MCF 10A (cell line): ENCODE data around the gene ORC3. TPM values are rescaled to one million over a fixed set of nuclear protein-coding genes. Genes with fewer than 3 reads are reported as not detected.

Source experiments
- Bru-seq: library from RNA; stranded (reverse); fragments of 400-500 nt; gene quantifications from one replicate; lab custom pipeline; 2021; lab: Mats Ljungman, UMichigan
- BruChase-seq, 2 experiments: library from RNA; stranded (reverse); fragments of 400-500 nt; gene quantifications; one replicate each; lab custom pipeline; 2021; lab: Mats Ljungman, UMichigan
- BruUV-seq: library from RNA; stranded (reverse); fragments of 400-500 nt; replicated peaks from 2 replicates; lab custom pipeline; 2021; lab: Mats Ljungman, UMichigan
- CTCF ChIA-PET: fragments of 300-600 bp; sonication (Branson Sonifier 250); formaldehyde crosslinking; extraction: SDS; loops from one replicate; lab custom pipeline; 2021; ENCODE audit warnings: antibody characterized with exemption, inconsistent platforms; lab: Yijun Ruan, JAX
- POLR2A ChIA-PET: fragments of 300-600, 350-650 bp; sonication (Branson Sonifier 250); formaldehyde crosslinking; extraction: SDS; loops from one replicate; lab custom pipeline; 2020; ENCODE audit warnings: antibody characterized with exemption, inconsistent platforms; lab: Yijun Ruan, JAX
- DNase-seq: peaks from one replicate; pipeline ENCODE4 v3.0.0-alpha.2; 2018; ENCODE audit not compliant: unreplicated experiment
- H3K27ac Mint-ChIP-seq: one replicate; pipeline ENCODE4 v1.8.0; 2022; ENCODE audit warnings: mild to moderate bottlenecking, low read depth, mixed read lengths; ENCODE audit not compliant: unreplicated experiment
- H3K27me3 Mint-ChIP-seq: one replicate; pipeline ENCODE4 v1.8.0; 2022; ENCODE audit warnings: mixed read lengths; ENCODE audit not compliant: insufficient read depth, unreplicated experiment
- H3K36me3 Mint-ChIP-seq: one replicate; pipeline ENCODE4 v1.8.0; 2022; ENCODE audit warnings: mild to moderate bottlenecking, moderate library complexity, mixed read lengths; ENCODE audit not compliant: insufficient read depth, unreplicated experiment
- H3K4me1 Mint-ChIP-seq: one replicate; pipeline ENCODE4 v1.8.0; 2022; ENCODE audit warnings: mixed read lengths; ENCODE audit not compliant: insufficient read depth, unreplicated experiment
- H3K4me3 Mint-ChIP-seq: one replicate; pipeline ENCODE4 v1.8.0; 2022; ENCODE audit warnings: mild to moderate bottlenecking, moderate library complexity, mixed read lengths; ENCODE audit not compliant: unreplicated experiment
- H3K9me3 Mint-ChIP-seq: one replicate; pipeline ENCODE4 v1.8.0; 2022; ENCODE audit warnings: mixed read lengths; ENCODE audit not compliant: unreplicated experiment
- intact Hi-C: fragments of 100-400 bp; cut with micrococcal nuclease; formaldehyde crosslinking; loops from 2 replicates; pipeline ENCODE4 v1.14.1; 2022
- long read RNA-seq: library from polyadenylated mRNA; stranded (forward); transcript quantifications from one replicate; pipeline ENCODE4 v2.0.0, GENCODE V29; 2022
- total RNA-seq: library from RNA; stranded (reverse); gene quantifications from 2 replicates; pipeline ENCODE4 v1.2.3, GENCODE V29; 2022
- TF ChIP-seq, protein P1 (sequence below): fragments of 200-600 bp; IDR thresholded peaks from one replicate; pipeline ENCODE4 v1.8.0; 2022; ENCODE audit warnings: antibody characterized with exemption, mild to moderate bottlenecking; ENCODE audit not compliant: unreplicated experiment

The ORC3 gene
- total RNA-seq = 19.4 and 21.1 TPM in 2 replicates
- percentile 71 among the genes with signal in this experiment for Bru-seq, nascent RNA
- percentile 65 among the genes with signal in this experiment for BruChase-seq, experiment 1, labeled RNA remaining after a 6-hour chase
- BruChase-seq, experiment 2, labeled RNA remaining after a 2-hour chase = percentile 70 among the genes with signal in this experiment
- long read RNA-seq, transcript ORC3-201 (20 exons, 2,501 nt) = minor isoform, 19 of 143 reads
- long read RNA-seq, transcript ORC3-202 (20 exons, 2,512 nt) = major isoform, 27 of 143 reads
- long read RNA-seq, partial matches to known transcripts = 48 of 143 reads
- long read RNA-seq, other reads (novel, unspliced or antisense) = 46 of 143 reads

DNA sequence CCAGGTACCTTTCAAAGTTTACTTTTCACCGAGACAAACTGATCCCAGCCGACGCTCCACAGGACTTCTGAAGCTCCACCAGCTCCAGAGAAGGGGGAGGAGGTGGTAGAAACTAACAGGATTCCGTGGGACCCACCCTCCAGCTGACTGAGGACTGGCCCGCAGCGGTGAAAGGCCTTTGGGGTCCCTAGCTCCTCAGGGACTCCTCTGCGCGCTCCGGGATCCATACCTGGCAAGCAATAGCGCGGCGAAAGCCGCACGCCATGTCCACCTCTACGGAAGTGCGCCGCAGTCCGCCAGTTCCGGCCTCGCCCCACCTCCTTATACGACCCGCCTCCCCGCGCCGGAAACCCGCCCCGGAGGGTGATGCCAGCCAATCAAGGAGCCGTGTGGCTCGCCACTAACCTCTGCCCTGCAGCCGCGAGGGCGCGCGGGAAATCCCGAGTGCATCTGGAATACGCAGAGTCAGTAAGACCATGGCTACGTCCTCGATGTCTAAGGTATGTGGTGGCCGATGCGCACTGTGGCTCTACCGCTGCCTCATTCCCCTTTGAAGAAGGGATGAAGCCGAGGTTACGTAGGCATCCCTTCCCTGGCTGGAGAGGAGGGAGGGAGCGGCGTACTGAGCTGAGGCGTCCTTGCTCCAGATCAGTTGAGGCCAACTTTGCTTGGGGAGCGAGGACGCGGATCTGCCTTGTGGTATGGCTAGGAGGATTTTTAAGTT lies at the start of gene ORC3, which contains the start of gene RARS2:
Gene ORC3, plus strand, starts transcription at position 443 of the 724 bp plus-strand sequence. Its CDS starts 34 bp downstream, at position 477.
Gene RARS2, minus strand, starts transcription at position 295 of the 724 bp plus-strand sequence. Its CDS starts 30 bp downstream, at position 265.
- peak within 1 kb of the TSS; percentile 94 for H3K4me3 Mint-ChIP-seq
- H3K36me3 Mint-ChIP-seq = peaks cover 28% of the 10 kb centered on the region
- TF ChIP-seq, protein P1, sequence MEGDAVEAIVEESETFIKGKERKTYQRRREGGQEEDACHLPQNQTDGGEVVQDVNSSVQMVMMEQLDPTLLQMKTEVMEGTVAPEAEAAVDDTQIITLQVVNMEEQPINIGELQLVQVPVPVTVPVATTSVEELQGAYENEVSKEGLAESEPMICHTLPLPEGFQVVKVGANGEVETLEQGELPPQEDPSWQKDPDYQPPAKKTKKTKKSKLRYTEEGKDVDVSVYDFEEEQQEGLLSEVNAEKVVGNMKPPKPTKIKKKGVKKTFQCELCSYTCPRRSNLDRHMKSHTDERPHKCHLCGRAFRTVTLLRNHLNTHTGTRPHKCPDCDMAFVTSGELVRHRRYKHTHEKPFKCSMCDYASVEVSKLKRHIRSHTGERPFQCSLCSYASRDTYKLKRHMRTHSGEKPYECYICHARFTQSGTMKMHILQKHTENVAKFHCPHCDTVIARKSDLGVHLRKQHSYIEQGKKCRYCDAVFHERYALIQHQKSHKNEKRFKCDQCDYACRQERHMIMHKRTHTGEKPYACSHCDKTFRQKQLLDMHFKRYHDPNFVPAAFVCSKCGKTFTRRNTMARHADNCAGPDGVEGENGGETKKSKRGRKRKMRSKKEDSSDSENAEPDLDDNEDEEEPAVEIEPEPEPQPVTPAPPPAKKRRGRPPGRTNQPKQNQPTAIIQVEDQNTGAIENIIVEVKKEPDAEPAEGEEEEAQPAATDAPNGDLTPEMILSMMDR = no peak
- peak; percentile 96 for DNase-seq
- POLR2A ChIA-PET = interaction anchor here (0.5 to 4.8 kb wide), 28 partner anchors 9 to 1733 kb away, joined by 3 to 35 read pairs (median 4); partner anchors contain the start of genes AKIRIN2 and SLC35A1
- H3K27me3 Mint-ChIP-seq = no peaks in the 10 kb centered on the region
- CTCF ChIA-PET = interaction anchor here (0.6 to 2.0 kb wide), 7 partner anchors 16 to 353 kb away, joined by 3 to 9 read pairs (median 3); no protein-coding TSS in a partner anchor
- intact Hi-C loops = loop anchor here (1.0 to 5.0 kb wide), 4 partner anchors 183 to 206 kb away; partner anchors contain the start of gene CFAP206
- no TSS peak for BruUV-seq
- peaks cover 43% of the 10 kb centered on the region for H3K4me1 Mint-ChIP-seq
- H3K9me3 Mint-ChIP-seq = no peaks in the 10 kb centered on the region
- H3K27ac Mint-ChIP-seq = peak within 1 kb of the TSS; percentile 77

DNA sequence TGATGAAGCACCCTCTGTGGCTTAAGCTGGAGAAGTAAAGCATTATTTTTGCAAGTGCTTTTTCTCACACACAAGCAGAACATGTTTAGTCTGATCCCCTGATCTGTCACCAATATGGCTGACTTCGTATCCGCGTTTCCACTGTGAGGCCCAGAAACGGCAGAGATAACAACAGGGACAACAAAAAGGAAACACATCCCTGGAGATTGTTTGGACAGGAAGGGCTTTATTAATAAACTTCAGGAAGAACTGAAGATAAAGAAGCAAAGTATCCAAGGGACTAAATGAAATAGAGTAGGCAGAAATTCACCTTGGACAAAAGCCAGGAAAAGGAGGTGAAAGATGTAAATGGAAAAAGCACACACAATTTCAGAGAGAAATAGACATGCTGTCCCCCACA lies 49.4 kb upstream of the ORC3 start:
- Mint-ChIP-seq H3K27me3 (no peaks in the 10 kb centered on the region), H3K9me3 (no peaks in the 10 kb centered on the region), H3K4me3 (no peak overlapping the region), H3K27ac (no peak overlapping the region), H3K4me1 (no peaks in the 10 kb centered on the region), H3K36me3 (peaks cover 60% of the 10 kb centered on the region)
- no peak for DNase-seq
- ChIA-PET CTCF (interaction anchor here (1.2 kb wide), 1 partner anchor 11 kb away, joined by 3 read pairs; no protein-coding TSS in a partner anchor), POLR2A (interaction anchor here (0.8 kb wide), 1 partner anchor 11 kb away, joined by 3 read pairs; no protein-coding TSS in a partner anchor)
- no TSS peak for BruUV-seq
- TF ChIP-seq, protein P1 = no peak
- intact Hi-C loops = no loop called here

DNA sequence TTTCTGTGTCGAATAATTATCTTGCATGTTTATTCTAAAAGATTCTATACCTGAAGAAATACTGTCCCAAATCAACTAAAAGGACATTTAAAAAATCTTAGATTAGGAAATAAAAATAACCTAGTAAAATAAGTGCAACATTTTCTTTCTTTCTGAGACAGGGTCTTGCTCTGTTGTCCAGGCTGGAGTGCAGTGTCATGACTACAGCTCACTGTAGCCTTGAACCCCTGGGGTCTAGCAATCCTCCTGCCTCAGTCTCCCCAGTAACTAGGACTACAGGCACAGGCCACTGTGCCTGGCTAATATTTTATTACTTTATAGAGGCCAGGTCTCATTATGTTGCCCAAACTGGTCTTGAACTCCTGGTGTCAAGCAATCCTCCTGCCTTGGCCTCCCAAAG lies 48.9 kb upstream of the ORC3 start:
- no peaks in the 10 kb centered on the region for H3K9me3 Mint-ChIP-seq
- ChIA-PET POLR2A (no interaction called here), CTCF (no interaction called here)
- BruUV-seq = no TSS peak
- H3K4me1 Mint-ChIP-seq = no peaks in the 10 kb centered on the region
- H3K27ac Mint-ChIP-seq = no peak overlapping the region
- H3K4me3 Mint-ChIP-seq = no peak overlapping the region
- TF ChIP-seq, protein P1 = no peak
- DNase-seq = no peak
- no peaks in the 10 kb centered on the region for H3K27me3 Mint-ChIP-seq
- intact Hi-C loops = no loop called here
- H3K36me3 Mint-ChIP-seq = peaks cover 65% of the 10 kb centered on the region
